ENCODE measurements around the gene MBD3L5.
A peak's percentile ranks its signal among the peaks of the same experiment; 100 is the strongest.
"Not testable (repeated sequence)": the region's sequence is repeated elsewhere in the genome, so short reads cannot be mapped to it uniquely, and the experiment has no call there.

MBD3L5 gene

GRCh38 chr19:7052896-7053295, 22.5 kb downstream of the MBD3L5 start:
- DNase-seq (ENCODE audit: low read depth in 2 of 2) = not testable (repeated sequence)

- DNase-seq (ENCODE audit: low read depth in 2 of 2) = not testable (repeated sequence)
These were observed 24.4 kb downstream of the MBD3L5 start for GRCh38 chr19:7054635-7055368.

GRCh38 chr19:7055679-7056078, 25.3 kb downstream of the MBD3L5 start:
- DNase-seq (ENCODE audit: low read depth in 2 of 2) = not testable (repeated sequence)

- not testable (repeated sequence) for DNase-seq (ENCODE audit: low read depth in 2 of 2)
These were observed 26.0 kb downstream of the MBD3L5 start for GRCh38 chr19:7056371-7056770.

GRCh38 chr19:7058576-7058975, 28.2 kb downstream of the MBD3L5 start, which contains the start of gene MBD3L3:
MBD3L3 (minus strand) TSS chr19:7058676; CDS start chr19:7058605, 71 bp downstream.
- not testable (repeated sequence) for DNase-seq (ENCODE audit: low read depth in 2 of 2)

GRCh38 chr19:7059977-7060376, 29.6 kb downstream of the MBD3L5 start:
- not testable (repeated sequence) for DNase-seq (ENCODE audit: low read depth in 2 of 2)

GRCh38 chr19:7063339-7063738, 33.0 kb downstream of the MBD3L5 start:
- no peak for DNase-seq (ENCODE audit: low read depth in 2 of 2)

GRCh38 chr19:7063764-7064418, 33.5 kb downstream of the MBD3L5 start:
- no peak for DNase-seq (ENCODE audit: low read depth in 2 of 2)

- DNase-seq (ENCODE audit: low read depth in 2 of 2) = not testable (repeated sequence)
These were observed 36.7 kb downstream of the MBD3L5 start for GRCh38 chr19:7067122-7067521.

GRCh38 chr19:7067716-7068115, 37.3 kb downstream of the MBD3L5 start:
- DNase-seq (ENCODE audit: low read depth in 2 of 2) = no peak

GRCh38 chr19:7068599-7068998, 38.2 kb downstream of the MBD3L5 start:
- DNase-seq (ENCODE audit: low read depth in 2 of 2) = no peak

- peak; percentile 97 to 99 for DNase-seq (ENCODE audit: low read depth in 2 of 2)
These were observed 38.9 kb downstream of the MBD3L5 start, which contains the start of gene ZNF557 for GRCh38 chr19:7069042-7069903. ZNF557 (plus strand) TSS chr19:7069703; CDS start chr19:7075075, 5,372 bp downstream.

GRCh38 chr19:7069904-7070226, 39.5 kb downstream of the MBD3L5 start:
- no peak for DNase-seq (ENCODE audit: low read depth in 2 of 2)

GRCh38 chr19:7072541-7072940, 42.2 kb downstream of the MBD3L5 start:
- DNase-seq (ENCODE audit: low read depth in 2 of 2) = no peak

- DNase-seq (ENCODE audit: low read depth in 2 of 2) = no peak
These were observed 44.4 kb downstream of the MBD3L5 start for GRCh38 chr19:7074705-7075282.

- DNase-seq (ENCODE audit: low read depth in 2 of 2) = no peak
These were observed 45.8 kb downstream of the MBD3L5 start for GRCh38 chr19:7076151-7076550.

- no peak for DNase-seq (ENCODE audit: low read depth in 2 of 2)
These were observed 47.6 kb downstream of the MBD3L5 start for GRCh38 chr19:7078008-7078407.
